Stimulated activated CD8-positive, alpha-beta memory T cell treated with anti-CD3 and anti-CD28 coated beads, Interleukin-7, amount 100 ng/mL, for 48 hours (primary cell): ENCODE measurements around the gene ANAPC7.
A peak's percentile ranks its signal among the peaks of the same experiment; 100 is the strongest.
"Not testable (repeated sequence)": the region's sequence is repeated elsewhere in the genome, so short reads cannot be mapped to it uniquely, and the experiment has no call there.

ENCODE experiments used
- DNase-seq, 2 donors: peaks; one replicate each; pipeline ENCODE4 v3.0.0-alpha.2; 2020; ENCODE audit warnings: low read depth in 1 of 2; ENCODE audit errors: extremely low read depth in 1 of 2

ANAPC7 gene

GRCh38 chr12:110349514-110350151, 53.9 kb downstream of the ANAPC7 start:
- DNase-seq = peak in 1 of 2 donors; percentile 20

GRCh38 chr12:110349096-110349495, 54.4 kb downstream of the ANAPC7 start:
- no peak for DNase-seq

- no peak for DNase-seq
Observed at GRCh38 chr12:110348431-110349059, 55.0 kb downstream of the ANAPC7 start.

GRCh38 chr12:110347767-110348166, 55.7 kb downstream of the ANAPC7 start:
- no peak for DNase-seq

GRCh38 chr12:110345963-110346362, 57.5 kb downstream of the ANAPC7 start:
- DNase-seq = no peak

GRCh38 chr12:110345176-110345661, 58.3 kb downstream of the ANAPC7 start:
- DNase-seq = no peak

- DNase-seq = no peak
Observed at GRCh38 chr12:110344657-110345056, 58.9 kb downstream of the ANAPC7 start.

- no peak for DNase-seq
Observed at GRCh38 chr12:110343736-110344555, 59.6 kb downstream of the ANAPC7 start.

- no peak for DNase-seq
Observed at GRCh38 chr12:110343114-110343513, 60.4 kb downstream of the ANAPC7 start.

- DNase-seq = no peak
Observed at GRCh38 chr12:110342157-110342556, 61.4 kb downstream of the ANAPC7 start.

- no peak for DNase-seq
Observed at GRCh38 chr12:110340706-110341105, 62.8 kb downstream of the ANAPC7 start.

- DNase-seq = not testable (repeated sequence)
Observed at GRCh38 chr12:110340261-110340660, 63.2 kb downstream of the ANAPC7 start.

- no peak for DNase-seq
Observed at GRCh38 chr12:110339184-110339952, 64.1 kb downstream of the ANAPC7 start.

- DNase-seq = no peak
Observed at GRCh38 chr12:110338754-110339153, 64.8 kb downstream of the ANAPC7 start.

GRCh38 chr12:110337912-110338710, 65.4 kb downstream of the ANAPC7 start:
- no peak for DNase-seq

GRCh38 chr12:110335481-110336045, 67.9 kb downstream of the ANAPC7 start:
- DNase-seq = no peak

GRCh38 chr12:110333201-110333600, 70.3 kb downstream of the ANAPC7 start:
- no peak for DNase-seq

- DNase-seq = no peak
Observed at GRCh38 chr12:110330544-110330943, 73.0 kb downstream of the ANAPC7 start.

GRCh38 chr12:110330124-110330523, 73.4 kb downstream of the ANAPC7 start:
- DNase-seq = no peak

GRCh38 chr12:110329710-110330109, 73.8 kb downstream of the ANAPC7 start:
- no peak for DNase-seq
